Astrocyte (in vitro differentiated cells and primary cell): ENCODE results near the gene RPL13A.

Source experiments
- CTCF ChIP-seq: IDR thresholded peaks from 2 replicates; pipeline ENCODE4 v1.5.1; 2011; ENCODE audit warnings: low read depth, mild to moderate bottlenecking, inconsistent platforms, low read length, moderate library complexity; ENCODE audit not compliant: insufficient read depth
- EZH2 ChIP-seq: IDR thresholded peaks from 2 replicates; pipeline ENCODE4 v1.6.1; 2012; ENCODE audit warnings: mild to moderate bottlenecking, low read length, inconsistent platforms; ENCODE audit not compliant: insufficient read depth

GRCh38 chr19:49440439-49441209, 46.8 kb upstream of the RPL13A start:
- TF ChIP-seq EZH2 (no peak), CTCF (no peak)
